GM12892 (cell line): ENCODE results near the gene VWA3B.
A peak's percentile ranks its signal among the peaks of the same experiment; 100 is the strongest.
"Not testable (repeated sequence)": the region's sequence is repeated elsewhere in the genome, so short reads cannot be mapped to it uniquely, and the experiment has no call there.

ENCODE experiments used
- DNase-seq: peaks from one replicate; pipeline ENCODE4 v3.0.0; 2011; ENCODE audit not compliant: insufficient read length
- FAIRE-seq: peaks from 2 replicates; lab custom pipeline; 2011; peaks lifted over from hg19 to GRCh38; lab: Jason Lieb, UNC
- POLR2A ChIP-seq: IDR thresholded peaks from 2 replicates; pipeline ENCODE4 v1.6.1; 2011; ENCODE audit warnings: low read depth, low read length, control low read depth
- POLR2AphosphoS5 ChIP-seq: IDR thresholded peaks from 2 replicates; pipeline ENCODE4 v1.6.1; 2011; ENCODE audit warnings: low read depth, low read length, control low read depth
- TAF1 ChIP-seq: IDR thresholded peaks from 2 replicates; pipeline ENCODE4 v1.6.1; 2011; ENCODE audit warnings: low read depth, mild to moderate bottlenecking, control low read depth, low read length, borderline replicate concordance

VWA3B gene

GRCh38 chr2:98252038-98252773, 165.2 kb downstream of the VWA3B start:
- FAIRE-seq (no peak), DNase-seq (no peak)
- TF ChIP-seq POLR2AphosphoS5 (no peak), POLR2A (no peak), TAF1 (no peak)

GRCh38 chr2:98253461-98254070, 166.6 kb downstream of the VWA3B start:
- no peak for DNase-seq
- no peak for FAIRE-seq
- TF ChIP-seq POLR2A (no peak), POLR2AphosphoS5 (no peak), TAF1 (no peak)

GRCh38 chr2:98254504-98255059, 167.6 kb downstream of the VWA3B start:
- FAIRE-seq (no peak), DNase-seq (no peak)
- TF ChIP-seq TAF1: no peak
- no peak for TF ChIP-seq POLR2A
- no peak for TF ChIP-seq POLR2AphosphoS5

GRCh38 chr2:98258906-98259305, 171.9 kb downstream of the VWA3B start:
- FAIRE-seq (no peak), DNase-seq (no peak)
- no peak for TF ChIP-seq POLR2AphosphoS5
- no peak for TF ChIP-seq TAF1
- TF ChIP-seq POLR2A: no peak

- DNase-seq (no peak), FAIRE-seq (no peak)
- TF ChIP-seq TAF1: no peak
Measured at GRCh38 chr2:98263362-98263761, 176.4 kb downstream of the VWA3B start.

GRCh38 chr2:98268225-98268624, 181.3 kb downstream of the VWA3B start:
- not testable (repeated sequence) for DNase-seq, FAIRE-seq

- FAIRE-seq (peak; percentile 40), DNase-seq (no peak)
- TF ChIP-seq POLR2A (no peak), POLR2AphosphoS5 (no peak), TAF1 (no peak)
Measured at GRCh38 chr2:98269274-98269673, 182.3 kb downstream of the VWA3B start.

- DNase-seq (no peak), FAIRE-seq (no peak)
- TF ChIP-seq POLR2AphosphoS5 (no peak), POLR2A (no peak), TAF1 (no peak)
Measured at GRCh38 chr2:98269830-98270229, 182.9 kb downstream of the VWA3B start.

- no peak for TF ChIP-seq POLR2AphosphoS5
- FAIRE-seq: no peak
- DNase-seq: no peak
Measured at GRCh38 chr2:98277162-98277859, 190.3 kb downstream of the VWA3B start.

- DNase-seq: no peak
- FAIRE-seq: no peak
Measured at GRCh38 chr2:98278074-98278473, 191.1 kb downstream of the VWA3B start.

GRCh38 chr2:98280376-98281102, 193.6 kb downstream of the VWA3B start:
- TF ChIP-seq TAF1 (no peak), POLR2A (no peak), POLR2AphosphoS5 (no peak)
- DNase-seq (no peak), FAIRE-seq (no peak)

More at GRCh38 chr2:98278074-98278473, 191.1 kb downstream of the VWA3B start:
- TF ChIP-seq TAF1: no peak
